HCT116 (cell line): ENCODE measurements around the gene SH3TC2. TPM values are rescaled to one million over a fixed set of nuclear protein-coding genes. Genes with fewer than 3 reads are reported as not detected.

Experiments
- ATAC-seq: fragments of 200-7000 bp; cut with Tn5 transposase; 2 replicates; pipeline ENCODE4 v1.9.1; 2020; ENCODE audit warnings: mild to moderate bottlenecking, moderate library complexity
- BruUV-seq: library from RNA; stranded (reverse); fragments of 400-500 nt; replicated peaks from 2 replicates; lab custom pipeline; 2021; lab: Mats Ljungman, UMichigan
- CTCF ChIA-PET: fragments of 300-600 bp; sonication (Branson Sonifier 250); formaldehyde crosslinking; loops from one replicate; lab custom pipeline; 2021; ENCODE audit warnings: antibody characterized with exemption; lab: Charles Lee
- POLR2A ChIA-PET: fragments of 300-600, 350-600 bp; sonication (Branson Sonifier 250); formaldehyde crosslinking; loops from one replicate; lab custom pipeline; 2021; ENCODE audit warnings: antibody characterized with exemption; lab: Charles Lee
- RAD21 ChIA-PET, 2 experiments: fragments of 300-600 bp; sonication (Branson Sonifier 250); formaldehyde crosslinking; loops; one replicate each; lab custom pipeline; 2023; ENCODE audit warnings: low total read pairs in 2 of 2; ENCODE audit not compliant: uncharacterized antibody in 2 of 2, unreplicated experiment in 2 of 2, low non-redundant PET in 1 of 2; lab: Charles Lee
- DNase-seq: peaks from one replicate; pipeline ENCODE4 v3.0.0-alpha.2; 2010; ENCODE audit warnings: low read depth, low spot score
- H2AFZ ChIP-seq: fragments of 200-600 bp; shearing (Covaris generic), sonication (generic); 2 replicates; pipeline ENCODE4 v1.6.1; 2017; ENCODE audit warnings: low read depth, mixed run types, mixed read lengths, antibody characterized with exemption, low read length; ENCODE audit not compliant: poor library complexity, severe bottlenecking
- H3K27ac ChIP-seq: 2 replicates; pipeline ENCODE4 v1.5.1; 2012; ENCODE audit warnings: low read depth, low read length
- H3K27me3 ChIP-seq: fragments of 200-600 bp; sonication (generic); 2 replicates; pipeline ENCODE4 v1.6.1; 2016; ENCODE audit warnings: mixed run types, low read length, mixed read lengths; ENCODE audit not compliant: insufficient read depth
- H3K36me3 ChIP-seq, 2 experiments: fragments of 200-500 bp in 1 of 2; fragments of 200-600 bp in 1 of 2; sonication (Bioruptor generic) in 1 of 2; sonication (generic) in 1 of 2; 2 replicates each; pipeline versions ENCODE4 v1.5.1 to v1.6.1; 2014 to 2016; ENCODE audit warnings: low read length in 2 of 2, inconsistent platforms in 1 of 2, mixed read lengths in 1 of 2, mixed run types in 1 of 2; ENCODE audit not compliant: insufficient read depth in 2 of 2, control insufficient read depth in 1 of 2
- H3K4me1 ChIP-seq, 2 experiments: fragments of 200-600 bp in 1 of 2; sonication (generic) in 1 of 2; 2 replicates each; pipeline versions ENCODE4 v1.5.1 to v1.6.1; 2012 to 2017; ENCODE audit warnings: low read length in 2 of 2, inconsistent platforms in 1 of 2, mild to moderate bottlenecking in 1 of 2, mixed read lengths in 1 of 2, mixed run types in 1 of 2, moderate library complexity in 1 of 2; ENCODE audit not compliant: insufficient read depth in 2 of 2, control insufficient read depth in 1 of 2
- H3K4me2 ChIP-seq: fragments of 200-600 bp; sonication (generic); 2 replicates; pipeline ENCODE4 v1.6.1; 2017; ENCODE audit warnings: mixed run types, low read length, mixed read lengths
- H3K4me3 ChIP-seq, 2 experiments: fragments of 200-600 bp in 1 of 2; sonication (generic) in 1 of 2; replicated peaks in 1 of 2; 2 replicates each; pipeline ENCODE4 v1.5.1; 2011 to 2016; ENCODE audit warnings: low read length in 2 of 2, control low read depth in 1 of 2, low read depth in 1 of 2, mild to moderate bottlenecking in 1 of 2, mixed read lengths in 1 of 2, mixed run types in 1 of 2
- H3K79me2 ChIP-seq: fragments of 200-600 bp; sonication (generic); 2 replicates; pipeline ENCODE4 v1.6.1; 2017; ENCODE audit warnings: mild to moderate bottlenecking, mixed run types, low read length, moderate library complexity, mixed read lengths; ENCODE audit not compliant: insufficient read depth
- H3K9ac ChIP-seq: fragments of 200-600 bp; sonication (generic); 2 replicates; pipeline ENCODE4 v1.6.1; 2016; ENCODE audit warnings: low read length, mixed read lengths
- H3K9me2 ChIP-seq: fragments of 200-600 bp; sonication (generic), shearing (Covaris generic); 2 replicates; pipeline ENCODE4 v1.6.1; 2017; ENCODE audit warnings: mixed run types, mild to moderate bottlenecking, moderate library complexity; ENCODE audit not compliant: insufficient read depth
- H3K9me3 ChIP-seq, 2 experiments: fragments of 200-500 bp in 1 of 2; fragments of 200-600 bp in 1 of 2; sonication (Bioruptor generic) in 1 of 2; sonication (generic) in 1 of 2; 2 replicates each; pipeline ENCODE4 v1.6.1; 2014 to 2017; ENCODE audit warnings: low read length in 2 of 2, mixed read lengths in 2 of 2, inconsistent platforms in 1 of 2, low read depth in 1 of 2, mild to moderate bottlenecking in 1 of 2, mixed run types in 1 of 2, moderate library complexity in 1 of 2; ENCODE audit not compliant: control insufficient read depth in 1 of 2, insufficient read depth in 1 of 2
- H4K20me1 ChIP-seq: fragments of 200-600 bp; sonication (generic), shearing (Covaris generic); 2 replicates; pipeline ENCODE4 v1.6.1; 2017; ENCODE audit warnings: mixed run types, mild to moderate bottlenecking, moderate library complexity; ENCODE audit not compliant: insufficient read depth
- CEBPB ChIP-seq: IDR thresholded peaks from 2 replicates; pipeline ENCODE4 v1.6.1; 2012; ENCODE audit warnings: low read depth
- EGR1 ChIP-seq: IDR thresholded peaks from 2 replicates; pipeline ENCODE4 v1.6.1; 2012; ENCODE audit warnings: low read depth
- EZH2 ChIP-seq: fragments of 200-600 bp; sonication (generic); IDR thresholded peaks from 2 replicates; pipeline ENCODE4 v1.6.1; 2017; ENCODE audit warnings: antibody characterized with exemption, mixed run types
- EZH2phosphoT487 ChIP-seq: fragments of 200-600 bp; IDR thresholded peaks from 2 replicates; pipeline ENCODE4 v1.6.1; 2018; ENCODE audit warnings: antibody characterized with exemption, borderline replicate concordance
- FOSL1 ChIP-seq: IDR thresholded peaks from 2 replicates; pipeline ENCODE4 v1.6.1; 2012; ENCODE audit warnings: low read depth
- JUND ChIP-seq: IDR thresholded peaks from 2 replicates; pipeline ENCODE4 v1.6.1; 2012
- POLR2AphosphoS5 ChIP-seq: IDR thresholded peaks from 2 replicates; pipeline ENCODE4 v1.6.1; 2011; ENCODE audit warnings: mild to moderate bottlenecking, low read depth, low read length, moderate library complexity
- SRF ChIP-seq: IDR thresholded peaks from 2 replicates; pipeline ENCODE4 v1.6.1; 2012; ENCODE audit warnings: low read depth
- ZNF274 ChIP-seq: fragments of 200-500 bp; sonication (Bioruptor generic); IDR thresholded peaks from 2 replicates; pipeline ENCODE4 v1.6.1; 2014; ENCODE audit warnings: mild to moderate bottlenecking, low read depth, low read length, inconsistent platforms
- intact Hi-C: fragments of 100-400 bp; cut with micrococcal nuclease; formaldehyde crosslinking; loops from 2 replicates; pipeline ENCODE4 v1.10.0; 2022
- total RNA-seq: library from RNA; stranded (reverse); gene quantifications from one replicate; pipeline ENCODE4 v1.2.1, GENCODE V29; 2021; ENCODE audit not compliant: unreplicated experiment
- TF ChIP-seq, protein P1 (sequence below): IDR thresholded peaks from 2 replicates; pipeline ENCODE4 v1.6.1; 2012
- TF ChIP-seq, protein P2 (sequence below): IDR thresholded peaks from 2 replicates; pipeline ENCODE4 v1.6.1; 2011; ENCODE audit warnings: mild to moderate bottlenecking, low read length, moderate library complexity; ENCODE audit not compliant: insufficient replicate concordance; ENCODE audit errors: extremely low read depth
- TF ChIP-seq, protein P3 (sequence below): IDR thresholded peaks from 2 replicates; pipeline ENCODE4 v1.6.1; 2012
- TF ChIP-seq, protein P4 (sequence below), 3 experiments: fragments of 200-600 bp in 1 of 3; sonication (generic) in 1 of 3; IDR thresholded peaks in 2 of 3; conservative IDR thresholded peaks in 1 of 3; 2 replicates each; pipeline ENCODE4 v1.5.1; 2012 to 2017; ENCODE audit warnings: low read depth in 2 of 3, low read length in 2 of 3, antibody characterized with exemption in 1 of 3, borderline replicate concordance in 1 of 3, control low read depth in 1 of 3, mild to moderate bottlenecking in 1 of 3, mixed read lengths in 1 of 3, mixed run types in 1 of 3, moderate library complexity in 1 of 3; ENCODE audit not compliant: insufficient read depth in 1 of 3

SH3TC2 gene
- total RNA-seq, 1 experiment from 2014 or later = 12.8 TPM

DNA sequence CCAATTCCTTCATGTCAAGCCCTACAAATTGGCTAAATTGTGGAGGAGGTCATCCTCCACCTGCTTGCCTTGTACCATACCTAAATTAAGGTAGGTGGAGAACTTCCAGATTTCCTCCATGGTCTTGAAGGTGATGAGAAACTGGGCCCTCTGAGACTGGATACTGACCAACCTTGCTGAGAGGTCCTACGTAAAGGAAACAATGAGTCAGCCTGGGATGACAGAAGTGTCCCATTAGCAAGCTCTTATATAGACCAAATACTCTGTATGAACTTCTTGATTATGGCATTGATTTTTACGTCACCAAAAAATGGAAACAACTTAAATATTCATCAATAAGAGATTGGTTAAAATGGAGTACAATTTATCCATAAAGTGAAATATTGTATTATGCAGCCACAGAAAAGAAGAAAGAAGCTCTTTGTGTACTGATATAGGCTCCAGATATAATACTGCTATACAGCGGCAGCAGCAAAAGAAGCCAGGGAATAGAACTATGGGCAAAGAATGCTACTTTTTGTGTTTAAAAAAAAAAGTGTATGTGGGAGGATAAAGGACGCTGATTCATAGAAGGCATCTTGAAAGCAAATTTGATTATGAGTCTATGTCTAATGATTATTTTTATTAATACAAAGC lies 18.3 kb downstream of the SH3TC2 start:
- Histone ChIP-seq H4K20me1 (no peaks in the 10 kb centered on the region), H2AFZ (no peak overlapping the region), H3K9me3 (no peaks in the 10 kb centered on the region), H3K9me2 (no peaks in the 10 kb centered on the region), H3K79me2 (no peaks in the 10 kb centered on the region), H3K27me3 (no peaks in the 10 kb centered on the region), H3K4me2 (no peak overlapping the region), H3K9ac (no peak overlapping the region), H3K4me3 (no peak overlapping the region), H3K4me1 (no peaks in the 10 kb centered on the region), H3K36me3 (no peaks in the 10 kb centered on the region), H3K27ac (no peak overlapping the region)
- ATAC-seq (no peak), DNase-seq (no peak)
- intact Hi-C loops = no loop called here
- ChIA-PET CTCF (interaction anchor here (1.0 kb wide), 2 partner anchors 9 to 314 kb away, joined by 3 read pairs; no protein-coding TSS in a partner anchor), RAD21 (no interaction called here), POLR2A (interaction anchor here (0.7 kb wide), 1 partner anchor 22 kb away, joined by 3 read pairs; no protein-coding TSS in a partner anchor)
- no TSS peak for BruUV-seq
- no peak for TF ChIP-seq SRF
- TF ChIP-seq EZH2 = no peak
- TF ChIP-seq, protein P1, sequence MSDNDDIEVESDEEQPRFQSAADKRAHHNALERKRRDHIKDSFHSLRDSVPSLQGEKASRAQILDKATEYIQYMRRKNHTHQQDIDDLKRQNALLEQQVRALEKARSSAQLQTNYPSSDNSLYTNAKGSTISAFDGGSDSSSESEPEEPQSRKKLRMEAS = no peak
- TF ChIP-seq JUND = no peak
- no peak for TF ChIP-seq CEBPB
- TF ChIP-seq EZH2phosphoT487 = no peak
- TF ChIP-seq ZNF274 = no peak
- no peak for TF ChIP-seq EGR1
- no peak for TF ChIP-seq FOSL1
- TF ChIP-seq, protein P2, sequence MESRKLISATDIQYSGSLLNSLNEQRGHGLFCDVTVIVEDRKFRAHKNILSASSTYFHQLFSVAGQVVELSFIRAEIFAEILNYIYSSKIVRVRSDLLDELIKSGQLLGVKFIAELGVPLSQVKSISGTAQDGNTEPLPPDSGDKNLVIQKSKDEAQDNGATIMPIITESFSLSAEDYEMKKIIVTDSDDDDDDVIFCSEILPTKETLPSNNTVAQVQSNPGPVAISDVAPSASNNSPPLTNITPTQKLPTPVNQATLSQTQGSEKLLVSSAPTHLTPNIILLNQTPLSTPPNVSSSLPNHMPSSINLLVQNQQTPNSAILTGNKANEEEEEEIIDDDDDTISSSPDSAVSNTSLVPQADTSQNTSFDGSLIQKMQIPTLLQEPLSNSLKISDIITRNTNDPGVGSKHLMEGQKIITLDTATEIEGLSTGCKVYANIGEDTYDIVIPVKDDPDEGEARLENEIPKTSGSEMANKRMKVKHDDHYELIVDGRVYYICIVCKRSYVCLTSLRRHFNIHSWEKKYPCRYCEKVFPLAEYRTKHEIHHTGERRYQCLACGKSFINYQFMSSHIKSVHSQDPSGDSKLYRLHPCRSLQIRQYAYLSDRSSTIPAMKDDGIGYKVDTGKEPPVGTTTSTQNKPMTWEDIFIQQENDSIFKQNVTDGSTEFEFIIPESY = no peak
- no peak for TF ChIP-seq POLR2AphosphoS5
- TF ChIP-seq, protein P3, sequence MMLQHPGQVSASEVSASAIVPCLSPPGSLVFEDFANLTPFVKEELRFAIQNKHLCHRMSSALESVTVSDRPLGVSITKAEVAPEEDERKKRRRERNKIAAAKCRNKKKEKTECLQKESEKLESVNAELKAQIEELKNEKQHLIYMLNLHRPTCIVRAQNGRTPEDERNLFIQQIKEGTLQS = no peak
- TF ChIP-seq, protein P4, sequence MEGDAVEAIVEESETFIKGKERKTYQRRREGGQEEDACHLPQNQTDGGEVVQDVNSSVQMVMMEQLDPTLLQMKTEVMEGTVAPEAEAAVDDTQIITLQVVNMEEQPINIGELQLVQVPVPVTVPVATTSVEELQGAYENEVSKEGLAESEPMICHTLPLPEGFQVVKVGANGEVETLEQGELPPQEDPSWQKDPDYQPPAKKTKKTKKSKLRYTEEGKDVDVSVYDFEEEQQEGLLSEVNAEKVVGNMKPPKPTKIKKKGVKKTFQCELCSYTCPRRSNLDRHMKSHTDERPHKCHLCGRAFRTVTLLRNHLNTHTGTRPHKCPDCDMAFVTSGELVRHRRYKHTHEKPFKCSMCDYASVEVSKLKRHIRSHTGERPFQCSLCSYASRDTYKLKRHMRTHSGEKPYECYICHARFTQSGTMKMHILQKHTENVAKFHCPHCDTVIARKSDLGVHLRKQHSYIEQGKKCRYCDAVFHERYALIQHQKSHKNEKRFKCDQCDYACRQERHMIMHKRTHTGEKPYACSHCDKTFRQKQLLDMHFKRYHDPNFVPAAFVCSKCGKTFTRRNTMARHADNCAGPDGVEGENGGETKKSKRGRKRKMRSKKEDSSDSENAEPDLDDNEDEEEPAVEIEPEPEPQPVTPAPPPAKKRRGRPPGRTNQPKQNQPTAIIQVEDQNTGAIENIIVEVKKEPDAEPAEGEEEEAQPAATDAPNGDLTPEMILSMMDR (IDR thresholded peaks at IDR 0.05 in 2 of 3, conservative IDR thresholded peaks at IDR 0.05 in 1 of 3; ENCODE audit: borderline replicate concordance in 1 of 3, insufficient read depth in 1 of 3, low read depth in 2 of 3, low read length in 2 of 3) = no peak
